Thymus (tissue), 11 donors: ENCODE results near the gene ONECUT2. TPM values are rescaled to one million over a fixed set of nuclear protein-coding genes. Genes with fewer than 3 reads are reported as not detected.
"Not testable (repeated sequence)": the region's sequence is repeated elsewhere in the genome, so short reads cannot be mapped to it uniquely, and the experiment has no call there.

Source experiments
- DNase-seq, 9 donors: peaks; one replicate each; pipeline ENCODE4 v3.0.0-alpha.2; 2013; ENCODE audit warnings: low spot score in 9 of 9, low read depth in 6 of 9, missing footprints in 1 of 9
- H3K27ac ChIP-seq, 2 donors: one replicate each; pipeline ENCODE4 v1.5.1; 2013; ENCODE audit warnings: control low read depth in 1 of 2, low read depth in 1 of 2, low read length in 1 of 2, mild to moderate bottlenecking in 1 of 2, moderate library complexity in 1 of 2
- H3K27me3 ChIP-seq, 2 donors: one replicate each; pipeline ENCODE4 v1.5.1; 2013; ENCODE audit warnings: low read length in 1 of 2; ENCODE audit not compliant: control insufficient read depth in 2 of 2, insufficient read depth in 1 of 2
- H3K36me3 ChIP-seq, 2 donors: one replicate each; pipeline ENCODE4 v1.5.1; 2013; ENCODE audit warnings: low read length in 1 of 2, mild to moderate bottlenecking in 1 of 2, moderate library complexity in 1 of 2; ENCODE audit not compliant: control insufficient read depth in 2 of 2, insufficient read depth in 2 of 2
- H3K4me1 ChIP-seq, 2 donors: one replicate each; pipeline ENCODE4 v1.5.1; 2013; ENCODE audit warnings: low read length in 2 of 2; ENCODE audit not compliant: control insufficient read depth in 2 of 2, insufficient read depth in 2 of 2
- H3K4me3 ChIP-seq, 2 donors: one replicate each; pipeline ENCODE4 v1.5.1; 2013; ENCODE audit warnings: low read length in 2 of 2, control low read depth in 1 of 2, mild to moderate bottlenecking in 1 of 2
- H3K9me3 ChIP-seq, 2 donors: one replicate each; pipeline ENCODE4 v1.5.1; 2013; ENCODE audit warnings: low read length in 1 of 2, mild to moderate bottlenecking in 1 of 2; ENCODE audit not compliant: control insufficient read depth in 2 of 2, insufficient read depth in 1 of 2
- WGBS: extraction: QIAGEN DNeasy Blood & Tissue Kit; methylation state at CpG from one replicate; pipeline ENCODE4 v1.1.7; 2013; 5-methylcytosine and 5-hydroxymethylcytosine counted together
- polyA plus RNA-seq: library from polyadenylated mRNA; stranded (reverse); fragments of 200-250 nt; gene quantifications from one replicate; pipeline ENCODE4 v1.2.3, GENCODE V29; 2013
- total RNA-seq: library from RNA; stranded (reverse); fragments of 120-200 nt; gene quantifications from one replicate; pipeline ENCODE4 v1.2.4, GENCODE V29; 2013
- donor health status: healthy.

The ONECUT2 gene
- total and polyA plus RNA-seq, 2 donors: under 0.01 to 0.02 TPM

GRCh38 chr18:57502624-57503023 is 67.5 kb downstream of the ONECUT2 start:
- H3K27ac ChIP-seq: no peak overlapping the region
- no peaks in the 10 kb centered on the region for H3K27me3 ChIP-seq
- no peak for DNase-seq
- no peak overlapping the region for H3K4me3 ChIP-seq
- 81% methylated on average over 9 of the region's 9 CpGs for WGBS
- no peaks in the 10 kb centered on the region for H3K9me3 ChIP-seq
- no peaks in the 10 kb centered on the region for H3K4me1 ChIP-seq
- no peaks in the 10 kb centered on the region for H3K36me3 ChIP-seq

GRCh38 chr18:57505231-57505630 is 70.1 kb downstream of the ONECUT2 start:
- Histone ChIP-seq H3K4me1 (no peaks in the 10 kb centered on the region), H3K36me3 (no peaks in the 10 kb centered on the region), H3K27ac (no peak overlapping the region), H3K9me3 (no peaks in the 10 kb centered on the region), H3K4me3 (no peak overlapping the region), H3K27me3 (no peaks in the 10 kb centered on the region)
- no peak for DNase-seq
- 84% methylated on average over 1 of the region's 1 CpG for WGBS

- Histone ChIP-seq H3K36me3 (no peaks in the 10 kb centered on the region), H3K27me3 (no peaks in the 10 kb centered on the region), H3K4me1 (no peaks in the 10 kb centered on the region), H3K4me3 (no peak overlapping the region), H3K9me3 (no peaks in the 10 kb centered on the region), H3K27ac (no peak overlapping the region)
- no peak for DNase-seq
- WGBS: 41% methylated on average over 6 of the region's 6 CpGs
Observed at GRCh38 chr18:57516056-57516455, 80.9 kb downstream of the ONECUT2 start.

- DNase-seq: no peak
- no peaks in the 10 kb centered on the region for H3K36me3 ChIP-seq
- no peaks in the 10 kb centered on the region for H3K27me3 ChIP-seq
- H3K27ac ChIP-seq: no peak overlapping the region
- H3K4me1 ChIP-seq: no peaks in the 10 kb centered on the region
- no peaks in the 10 kb centered on the region for H3K9me3 ChIP-seq
- no peak overlapping the region for H3K4me3 ChIP-seq
- 92% methylated on average over 10 of the region's 10 CpGs for WGBS
Observed at GRCh38 chr18:57518533-57518932, 83.4 kb downstream of the ONECUT2 start.

- Histone ChIP-seq H3K4me1 (no peaks in the 10 kb centered on the region), H3K4me3 (no peak overlapping the region), H3K36me3 (no peaks in the 10 kb centered on the region), H3K27ac (no peak overlapping the region), H3K9me3 (no peaks in the 10 kb centered on the region), H3K27me3 (no peaks in the 10 kb centered on the region)
- WGBS: 74% methylated on average over 7 of the region's 7 CpGs
- no peak for DNase-seq
Observed at GRCh38 chr18:57519668-57520424, 84.7 kb downstream of the ONECUT2 start.

GRCh38 chr18:57522348-57522747 is 87.2 kb downstream of the ONECUT2 start:
- H3K4me1 ChIP-seq, H3K27me3 ChIP-seq, H3K27ac ChIP-seq, H3K9me3 ChIP-seq, H3K4me3 ChIP-seq, H3K36me3 ChIP-seq, DNase-seq: not testable (repeated sequence)

- no peaks in the 10 kb centered on the region for H3K9me3 ChIP-seq
- H3K27ac ChIP-seq: no peak overlapping the region
- no peaks in the 10 kb centered on the region for H3K27me3 ChIP-seq
- WGBS: 55% methylated on average over 11 of the region's 11 CpGs
- no peaks in the 10 kb centered on the region for H3K4me1 ChIP-seq
- peak in 1 of 9 donors; percentile 3 for DNase-seq
- H3K36me3 ChIP-seq: no peaks in the 10 kb centered on the region
- no peak overlapping the region for H3K4me3 ChIP-seq
Observed at GRCh38 chr18:57523171-57523956, 88.2 kb downstream of the ONECUT2 start.

GRCh38 chr18:57527556-57528229 is 92.5 kb downstream of the ONECUT2 start:
- no peak overlapping the region for H3K27ac ChIP-seq
- no peak for DNase-seq
- no peaks in the 10 kb centered on the region for H3K4me1 ChIP-seq
- H3K9me3 ChIP-seq: no peaks in the 10 kb centered on the region
- no peaks in the 10 kb centered on the region for H3K27me3 ChIP-seq
- H3K36me3 ChIP-seq: no peaks in the 10 kb centered on the region
- no peak overlapping the region for H3K4me3 ChIP-seq
- 84% methylated on average over 13 of the region's 13 CpGs for WGBS

- DNase-seq: no peak
- Histone ChIP-seq H3K9me3 (no peaks in the 10 kb centered on the region), H3K27me3 (peaks cover 0 to 3% of the 10 kb centered on the region in 2 donors), H3K27ac (no peak overlapping the region), H3K4me1 (no peaks in the 10 kb centered on the region), H3K4me3 (no peak overlapping the region), H3K36me3 (no peaks in the 10 kb centered on the region)
- 87% methylated on average over 7 of the region's 7 CpGs for WGBS
Observed at GRCh38 chr18:57529151-57529550, 94.0 kb downstream of the ONECUT2 start.
